GM19238 (cell line): ENCODE results near the gene HIPK2.

Experiments used
- DNase-seq: peaks from one replicate; pipeline ENCODE4 v3.0.0; 2011; ENCODE audit warnings: low spot score; ENCODE audit not compliant: insufficient read length

HIPK2 gene

DNA sequence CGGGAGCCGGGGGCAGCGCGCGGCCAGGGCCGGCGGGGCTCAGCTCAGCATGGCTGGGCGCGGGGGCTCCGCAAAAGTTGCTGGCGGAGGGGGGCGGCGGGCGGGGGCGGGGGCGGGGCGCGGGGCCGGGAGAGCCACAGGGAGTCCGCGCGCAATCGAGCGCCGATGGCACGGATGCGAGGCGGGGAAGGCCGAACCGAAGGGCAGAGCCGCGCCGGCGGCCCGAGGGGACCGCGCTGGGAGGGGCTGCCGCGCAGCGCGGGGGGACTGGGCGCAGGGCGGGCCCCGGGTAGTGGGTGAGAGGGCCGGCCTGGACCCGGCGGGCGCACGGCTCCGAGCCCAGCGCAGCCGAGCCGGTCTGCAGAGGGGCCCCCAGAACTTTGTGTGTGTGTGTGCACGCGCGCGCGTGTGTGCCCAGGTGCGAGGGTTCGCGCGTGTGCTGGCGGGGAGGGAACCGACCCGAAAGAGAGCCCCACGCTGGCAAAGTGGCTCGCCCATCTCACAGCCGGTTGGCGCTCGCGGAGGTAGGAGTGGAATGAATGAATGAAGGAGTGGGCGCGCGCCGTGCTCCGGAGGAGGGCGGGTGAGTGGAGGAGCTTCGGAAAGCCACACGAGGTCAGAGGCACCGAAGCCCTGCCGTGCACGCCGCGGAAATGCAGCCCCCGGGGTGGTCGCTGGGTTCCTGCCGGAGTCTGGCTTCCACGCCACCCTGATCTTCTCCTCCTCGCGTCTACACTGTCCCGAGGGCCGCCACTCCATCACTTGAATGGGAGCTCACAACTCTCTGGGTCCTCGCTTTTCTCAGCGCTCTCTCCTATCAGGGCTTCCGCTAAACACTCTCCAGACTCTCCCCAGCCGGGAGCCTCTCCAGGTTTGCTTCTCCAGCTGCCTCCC, at the start of gene HIPK2:
HIPK2 (minus strand) TSS at position 51 of the 894 bp plus-strand sequence. CDS start 375 bp downstream, outside the sequence.
- peak; percentile 83 for DNase-seq

DNA sequence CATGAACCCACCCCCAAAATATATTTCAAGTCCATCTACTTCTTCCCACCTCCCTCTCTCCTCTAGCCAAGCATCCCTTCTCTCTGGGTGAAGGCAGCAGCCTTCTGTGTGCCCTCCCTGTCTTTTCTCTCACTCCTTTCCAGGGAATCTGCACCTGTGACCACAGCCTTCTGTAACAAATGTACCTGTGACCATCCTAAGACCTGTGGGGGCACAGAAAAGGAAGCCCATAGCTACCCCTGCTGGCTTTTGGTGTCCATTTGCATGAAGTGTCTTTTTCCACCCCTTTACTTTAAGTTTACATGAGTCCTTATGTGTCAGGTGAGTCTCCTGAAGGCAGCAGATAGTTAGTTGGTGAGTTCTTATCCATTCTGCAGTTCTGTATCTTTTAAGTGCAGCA, 49.2 kb upstream of the HIPK2 start:
- no peak for DNase-seq

DNA sequence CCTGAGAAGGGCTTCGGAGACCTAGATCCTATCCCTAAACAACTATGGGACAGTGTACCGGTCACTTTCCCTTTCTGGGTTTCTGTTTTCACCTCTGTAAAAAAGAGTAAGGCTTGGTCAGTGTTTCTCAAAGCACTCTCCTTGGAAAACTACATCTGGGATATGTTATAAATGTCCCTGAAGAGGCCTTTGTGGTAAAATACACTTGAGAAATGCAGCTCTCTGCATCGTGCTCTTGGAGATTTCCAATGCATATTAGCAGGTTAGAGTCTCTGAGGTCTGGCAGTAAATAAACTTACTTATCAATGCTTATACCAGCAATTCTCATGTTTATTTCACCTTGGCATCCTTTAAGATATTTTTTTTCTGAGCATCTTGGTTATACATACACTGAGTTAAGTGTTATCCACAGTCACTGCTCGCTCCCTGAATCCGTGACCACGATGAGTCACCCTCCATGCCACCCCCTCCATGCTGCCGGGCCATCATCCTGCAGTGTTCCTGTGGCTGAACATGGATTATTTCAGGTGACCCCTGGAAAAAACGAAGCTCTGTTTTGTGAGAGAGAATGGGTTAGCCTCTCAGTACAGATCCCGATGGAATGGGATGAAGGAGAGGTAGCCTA, 48.0 kb upstream of the HIPK2 start:
- DNase-seq, result no peak

DNA sequence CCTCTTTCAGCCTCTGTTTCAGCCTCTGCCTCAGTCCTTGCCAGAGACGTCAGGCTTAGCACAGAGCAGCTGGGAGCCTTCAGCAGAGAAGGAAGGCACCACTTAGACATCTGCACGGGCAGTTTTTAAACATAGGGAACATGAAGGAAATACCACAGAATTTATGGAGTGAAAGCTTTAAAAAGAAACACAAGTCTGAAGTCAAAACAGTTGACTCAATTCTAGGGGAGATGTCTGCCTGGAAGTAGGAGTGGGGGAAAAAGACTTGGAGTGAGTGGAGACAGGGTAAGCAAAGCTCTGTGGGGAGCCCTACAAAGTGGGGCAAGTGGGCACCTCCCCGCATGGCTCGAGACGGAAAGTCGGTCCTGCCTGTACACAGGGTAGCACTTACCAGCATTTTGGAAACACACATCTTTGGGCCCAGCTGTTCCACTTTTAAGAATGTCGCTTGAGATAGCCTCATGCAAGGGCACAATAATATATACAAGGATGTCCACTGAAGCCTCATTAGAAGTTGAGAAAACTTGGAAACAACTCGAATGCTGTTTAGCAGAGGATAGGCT, 46.2 kb upstream of the HIPK2 start:
- DNase-seq, result no peak

DNA sequence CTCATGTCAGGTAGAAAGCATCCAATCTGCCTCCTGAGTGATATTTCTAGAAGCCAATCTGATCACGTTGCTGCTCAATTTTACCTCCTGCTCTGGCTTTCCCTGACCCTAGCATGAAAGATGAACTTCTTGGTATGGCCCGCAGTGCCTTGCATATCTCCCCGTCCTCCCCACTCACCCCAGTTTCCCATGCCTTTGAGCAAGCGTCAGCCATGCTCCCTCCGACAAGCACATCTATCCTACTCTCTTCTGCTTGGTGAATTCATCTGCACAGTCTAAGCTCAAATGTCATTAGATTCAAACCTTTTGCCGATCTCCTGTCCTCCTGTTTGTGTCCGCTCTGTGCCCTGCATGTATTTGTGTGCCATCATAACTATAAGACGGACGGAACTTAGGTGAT, 45.1 kb upstream of the HIPK2 start:
- DNase-seq, result no peak

DNA sequence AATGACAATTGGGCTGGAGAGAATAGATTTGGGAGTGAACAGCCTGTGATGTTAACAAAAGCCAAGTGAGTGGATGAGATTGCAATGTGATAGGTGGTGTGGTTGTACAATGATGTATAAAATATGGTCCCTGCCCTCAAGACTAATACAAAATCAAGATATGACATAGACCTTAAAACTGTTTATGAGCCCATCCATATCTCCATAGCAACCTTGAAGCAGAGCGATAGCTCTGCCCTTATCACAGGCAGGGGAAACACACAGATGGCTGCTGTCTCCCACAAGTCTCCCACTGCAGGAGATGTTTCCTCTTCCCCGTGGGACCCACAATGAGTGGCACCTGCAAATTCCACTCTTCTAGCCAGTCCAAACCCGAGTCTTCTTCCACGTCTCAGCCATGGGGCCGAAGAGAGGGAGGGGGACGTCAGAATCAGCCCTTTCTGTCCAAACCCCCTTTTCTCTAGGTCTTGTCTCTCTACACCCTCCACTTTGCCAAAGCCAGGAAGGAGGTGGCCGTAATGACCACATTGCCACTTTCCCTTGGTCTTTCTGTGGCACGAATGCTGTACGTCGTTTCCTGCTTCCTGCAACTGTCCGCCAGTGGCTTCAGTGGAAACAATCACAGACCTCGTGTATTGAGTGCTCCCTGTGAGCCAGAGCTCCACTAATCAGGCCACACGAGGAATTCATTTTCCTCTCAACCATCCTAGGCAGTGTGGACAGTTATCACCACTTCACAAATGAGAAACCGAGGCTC, 43.7 kb upstream of the HIPK2 start:
- DNase-seq, result no peak

DNA sequence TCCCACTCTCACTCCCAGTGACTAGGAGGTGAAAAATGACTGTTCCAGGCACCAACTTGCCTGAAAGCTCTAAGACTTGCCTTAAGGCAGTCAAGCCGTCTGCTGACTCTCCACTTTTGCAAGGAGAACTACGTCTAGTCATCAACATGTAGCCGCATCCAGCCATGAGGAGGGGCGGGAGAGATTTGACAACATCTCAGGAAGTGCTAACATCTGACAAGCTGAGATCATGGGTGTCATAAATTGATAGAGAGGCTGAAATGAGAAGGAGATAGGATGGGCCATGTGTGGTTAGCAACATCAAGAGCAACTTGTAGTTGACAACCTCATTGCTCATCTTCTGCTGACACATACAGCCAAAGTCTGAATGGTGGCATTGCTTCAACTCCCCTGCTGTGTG, 42.3 kb upstream of the HIPK2 start:
- no peak for DNase-seq

DNA sequence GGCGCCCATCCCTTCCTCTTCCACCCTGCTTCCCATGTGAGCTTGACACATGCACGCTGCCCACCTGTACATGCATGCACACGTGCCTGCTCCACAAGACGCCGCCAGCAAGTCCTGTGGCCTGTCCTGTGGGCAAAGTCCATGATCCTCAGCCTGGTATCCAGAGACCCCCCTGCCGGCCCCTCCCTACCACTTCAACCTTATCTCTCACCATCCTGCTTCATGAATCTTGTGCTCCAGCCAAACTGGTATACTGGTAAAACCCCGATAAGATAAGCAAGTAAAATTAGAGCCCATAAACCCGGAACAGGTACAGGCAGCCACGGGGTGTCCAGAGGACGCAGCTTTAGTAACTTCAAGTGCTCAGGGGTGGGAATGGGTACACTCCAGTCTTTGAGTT, 39.5 kb upstream of the HIPK2 start:
- no peak for DNase-seq

DNA sequence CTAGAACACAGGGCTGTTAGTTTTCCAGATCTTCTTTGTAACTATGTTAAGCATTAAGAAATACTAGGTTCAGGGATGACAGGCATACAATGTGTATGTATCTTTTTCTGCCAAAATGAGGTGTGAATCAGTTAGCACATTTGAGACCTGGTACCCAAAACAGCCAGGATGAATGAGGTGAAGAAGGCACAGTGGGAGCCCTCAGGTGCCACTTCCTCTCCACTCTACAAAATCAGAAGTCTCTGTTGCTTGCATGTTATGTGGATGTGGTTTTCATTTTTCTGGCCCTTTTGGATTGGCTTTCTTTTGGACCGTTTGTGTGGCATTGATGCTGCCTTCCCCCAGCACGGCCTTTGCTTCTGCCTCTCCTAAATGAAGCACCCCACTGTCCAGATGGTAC, 35.9 kb upstream of the HIPK2 start:
- no peak for DNase-seq

DNA sequence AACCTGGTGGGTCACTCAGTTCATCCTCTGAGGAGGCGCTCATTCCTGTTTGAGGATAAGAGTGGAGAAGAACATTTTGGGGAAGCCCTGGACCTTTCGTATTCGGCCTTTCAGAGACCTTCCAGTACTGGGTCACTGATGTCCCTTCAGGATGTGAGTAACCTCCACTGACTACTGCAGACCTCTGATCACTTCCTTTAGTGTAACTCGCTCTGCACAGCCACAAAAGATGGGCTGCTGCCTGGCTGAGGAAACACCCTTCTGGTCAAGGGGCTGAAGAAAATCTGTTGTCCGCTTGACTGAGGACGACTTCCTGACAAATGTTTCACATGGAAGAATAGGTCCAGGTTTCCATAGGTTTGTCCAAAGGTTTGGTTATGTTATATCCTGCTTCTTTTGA, 35.4 kb upstream of the HIPK2 start:
- no peak for DNase-seq

DNA sequence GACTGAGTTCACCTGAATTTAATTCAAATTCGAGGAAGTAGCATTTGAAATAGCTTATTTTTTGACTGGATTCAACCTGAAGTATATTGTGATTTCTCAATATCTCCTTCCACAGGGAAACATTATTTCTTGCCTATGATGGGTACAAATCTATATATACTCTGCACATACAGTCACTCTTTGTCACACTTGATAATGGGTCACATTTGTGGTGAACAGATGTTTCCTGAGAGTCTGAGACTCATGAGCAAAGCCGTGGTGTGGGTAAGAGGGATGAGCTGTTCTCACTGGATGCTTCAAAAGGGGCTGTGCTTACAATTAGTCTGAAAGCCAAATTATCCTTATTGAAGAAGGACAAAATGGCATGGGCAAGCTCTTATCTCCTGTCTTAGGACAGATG, 33.3 kb upstream of the HIPK2 start:
- DNase-seq, result no peak

DNA sequence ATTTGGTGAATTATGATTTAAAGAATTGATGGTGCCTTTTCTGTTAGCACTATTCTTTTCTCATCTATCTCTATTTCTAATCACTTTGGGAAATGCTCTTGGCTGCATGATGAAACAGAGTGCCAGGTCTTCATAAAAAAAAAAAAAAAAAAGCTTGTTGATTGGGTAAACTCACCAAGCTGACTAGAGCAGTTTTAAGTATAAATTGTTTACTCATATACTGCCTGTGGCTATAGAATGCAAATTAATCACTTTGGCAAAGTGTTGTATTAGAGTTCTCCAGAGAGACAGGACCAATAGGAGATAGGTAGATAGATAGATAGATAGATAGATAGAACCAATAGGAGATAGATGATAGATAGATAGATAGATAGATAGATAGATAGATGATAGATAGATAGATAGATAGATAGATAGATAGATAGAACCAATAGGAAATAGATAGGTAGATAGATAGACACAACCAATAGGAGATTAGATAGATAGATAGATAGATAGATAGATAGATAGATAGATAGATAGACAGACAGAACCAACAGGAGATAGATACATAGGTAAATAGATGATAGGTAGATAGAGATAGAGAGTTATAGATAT, 31.1 kb upstream of the HIPK2 start:
- no peak for DNase-seq

DNA sequence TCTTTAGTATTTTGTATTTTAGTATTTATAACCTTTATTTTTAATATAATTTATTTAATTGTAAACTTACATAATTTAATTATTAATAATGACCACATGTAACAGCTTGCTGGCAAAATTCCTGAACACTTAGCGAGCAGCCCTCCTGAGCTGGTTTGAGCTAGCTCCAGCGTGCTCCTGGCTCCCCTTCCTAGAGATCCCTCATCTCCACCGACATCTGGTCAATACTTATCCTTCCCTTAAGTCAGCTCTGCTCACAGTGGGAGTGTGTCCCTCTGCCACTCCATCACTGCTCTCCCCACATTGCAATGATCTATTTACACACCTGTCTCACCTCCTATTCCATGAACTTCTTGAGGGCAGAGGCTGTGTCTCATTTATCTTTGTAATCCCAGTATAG, 30.6 kb upstream of the HIPK2 start:
- DNase-seq, result no peak

DNA sequence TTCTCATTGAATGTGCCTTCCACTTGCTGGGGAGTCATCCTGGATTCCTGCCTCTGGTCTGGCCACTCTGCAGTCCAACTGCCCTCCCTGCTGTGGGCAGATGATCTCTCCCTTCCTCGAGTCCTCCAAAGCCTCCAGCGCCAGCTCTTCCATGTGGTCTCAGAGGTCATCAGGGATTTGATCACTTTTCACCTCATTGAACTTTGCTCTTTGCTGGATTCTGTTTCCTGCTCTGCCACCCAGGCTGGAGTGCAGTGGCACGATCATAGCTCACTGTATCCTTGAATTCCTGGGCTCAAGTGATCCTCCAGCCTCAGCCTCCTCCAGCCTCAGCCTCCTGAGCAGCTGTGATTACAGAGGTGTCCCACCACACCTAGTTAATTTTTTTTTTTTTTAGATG, 29.2 kb upstream of the HIPK2 start:
- DNase-seq, result no peak

DNA sequence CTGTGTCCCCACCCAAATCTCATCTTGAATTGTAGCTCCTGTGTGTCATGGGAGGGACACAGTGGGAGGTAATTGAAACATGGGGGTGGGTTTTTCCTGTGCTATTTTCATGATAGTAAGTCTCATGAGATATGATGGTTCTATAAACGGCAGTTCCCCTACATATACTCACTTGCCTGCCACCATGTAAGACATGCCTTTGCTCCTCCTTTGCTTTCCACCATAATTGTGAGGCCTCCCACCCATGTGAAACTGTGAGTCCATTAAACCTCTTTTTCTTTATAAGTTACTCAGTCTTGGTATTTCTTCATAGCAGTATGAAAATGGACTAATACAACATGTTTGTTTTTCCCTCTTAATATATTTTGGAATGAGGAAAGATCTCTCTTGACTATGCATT, 26.8 kb upstream of the HIPK2 start:
- no peak for DNase-seq

DNA sequence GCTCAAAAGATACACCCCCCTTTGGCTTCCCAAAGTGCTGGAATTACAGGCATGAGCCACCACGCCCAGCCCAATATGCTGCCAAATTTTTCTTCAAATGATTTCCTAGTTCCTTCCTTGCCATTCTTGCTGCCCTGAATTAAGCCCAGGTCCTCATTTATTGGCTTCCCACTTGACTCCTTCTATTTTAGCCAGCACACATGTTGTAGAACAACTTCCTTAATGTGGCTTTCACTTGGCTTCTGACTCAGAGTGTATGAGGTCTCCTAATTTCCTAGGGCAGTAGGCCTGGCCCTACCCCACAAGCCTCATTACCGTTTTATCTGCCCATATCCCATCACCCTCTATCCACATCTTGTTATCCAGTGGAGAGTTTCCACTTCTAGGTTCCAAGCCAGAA, 21.8 kb upstream of the HIPK2 start:
- no peak for DNase-seq

DNA sequence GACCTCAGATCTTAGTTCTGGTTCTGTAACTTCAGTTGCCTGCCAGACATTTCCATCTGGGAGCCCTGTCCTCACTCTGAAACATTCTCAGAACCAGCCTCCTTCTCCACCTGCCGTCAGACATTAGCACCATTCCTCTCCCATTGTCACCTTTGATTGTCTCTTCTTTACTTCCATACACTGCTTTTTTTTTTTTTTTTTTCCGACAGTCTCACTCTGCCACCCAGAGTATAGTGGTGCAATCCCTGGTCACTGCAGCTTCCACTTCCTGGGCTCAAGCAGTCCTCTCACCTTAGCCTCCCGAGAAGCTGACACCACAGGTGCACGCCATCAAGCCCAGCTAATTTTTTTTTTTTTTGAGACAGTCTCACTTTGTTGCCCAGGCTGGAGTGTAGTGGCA, 21.1 kb upstream of the HIPK2 start:
- no peak for DNase-seq

DNA sequence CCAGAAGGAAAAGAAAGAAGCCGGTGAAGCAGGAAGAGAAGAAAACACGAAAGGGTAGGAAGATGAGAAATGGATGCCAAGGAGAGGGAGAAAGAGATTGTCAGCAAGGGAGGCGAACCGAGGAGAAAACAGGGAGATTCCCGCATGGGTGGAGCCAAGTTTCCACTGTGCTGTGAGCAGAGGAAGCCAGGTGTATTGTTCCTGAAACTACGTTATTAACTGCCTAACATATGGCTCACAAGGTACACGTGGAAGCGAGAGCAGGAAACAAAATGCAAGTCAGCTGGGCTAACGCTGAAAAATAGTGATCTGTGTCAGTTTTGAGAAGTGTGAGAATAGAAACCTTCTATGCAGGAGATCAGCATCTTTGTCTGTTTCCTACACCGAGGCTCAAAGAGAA, 20.4 kb upstream of the HIPK2 start:
- DNase-seq, result peak; percentile 32

DNA sequence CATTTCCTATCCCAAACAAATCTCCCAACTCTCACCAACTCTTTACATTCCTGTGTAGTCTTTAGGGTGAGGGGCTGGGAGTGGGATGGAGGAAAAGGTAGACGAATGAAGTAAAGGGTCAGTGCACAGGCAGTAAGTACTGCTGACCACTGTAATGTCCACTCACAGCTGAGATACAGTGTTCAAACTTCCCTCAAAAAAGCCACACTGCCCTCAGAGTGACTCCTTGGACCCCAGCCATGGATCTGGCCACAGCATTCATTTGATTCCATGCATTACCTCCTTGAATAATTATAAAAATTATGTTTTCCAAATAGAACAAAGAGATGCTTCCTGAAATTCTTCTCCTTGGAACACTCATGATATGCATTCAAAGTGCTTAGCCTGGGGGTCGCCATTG, 19.8 kb upstream of the HIPK2 start:
- no peak for DNase-seq

DNA sequence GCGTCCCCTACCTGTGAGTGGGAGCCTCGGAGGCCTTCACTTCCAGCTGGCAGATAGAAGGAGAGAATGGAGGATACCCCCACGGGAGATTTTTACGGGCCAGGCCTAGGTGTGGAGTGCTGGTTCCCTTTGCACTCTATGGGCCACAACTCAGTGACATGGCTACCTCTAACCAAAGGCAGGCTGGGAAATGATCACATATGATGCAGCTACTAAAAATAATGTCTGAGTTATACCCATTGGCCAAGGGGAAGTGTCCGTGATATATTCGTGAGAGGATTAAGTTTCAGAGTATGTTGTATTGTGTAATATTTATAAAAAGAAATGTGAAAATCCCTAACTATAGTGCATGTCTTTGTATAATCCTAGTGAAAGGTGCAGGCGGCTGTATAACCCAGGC, 13.5 kb upstream of the HIPK2 start:
- DNase-seq, result no peak

DNA sequence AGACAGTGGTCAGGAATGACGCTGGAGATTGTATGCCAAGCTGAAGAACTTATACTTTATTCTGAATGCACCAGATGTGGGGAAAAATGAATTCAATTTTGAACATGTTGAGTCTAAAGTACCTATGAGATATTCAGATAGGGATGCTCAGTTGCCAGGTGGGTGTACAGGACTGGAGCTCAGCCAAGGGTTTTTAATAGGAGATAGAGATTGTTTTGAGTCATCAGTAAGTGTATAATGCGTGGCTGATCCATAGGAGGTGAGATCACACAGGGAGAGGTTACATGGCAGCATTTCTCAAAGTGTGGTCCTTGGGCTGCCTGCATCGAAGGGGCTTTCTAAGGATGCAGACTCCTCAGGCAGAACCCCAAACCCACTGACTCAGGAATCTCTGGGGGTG, 6.8 kb upstream of the HIPK2 start:
- no peak for DNase-seq
